Gastrocnemius medialis (tissue), 4 donors: ENCODE measurements around the gene ROPN1. TPM values are rescaled to one million over a fixed set of nuclear protein-coding genes. Genes with fewer than 3 reads are reported as not detected.
"Not testable (repeated sequence)": the region's sequence is repeated elsewhere in the genome, so short reads cannot be mapped to it uniquely, and the experiment has no call there.

Experiments used
- ATAC-seq, 2 donors: fragments of 150-250 bp; one replicate each; pipeline ENCODE4 v1.9.1; 2016
- DNase-seq, 2 donors: peaks; one replicate each; pipeline ENCODE4 v3.0.0-alpha.2; 2019
- H3K27ac ChIP-seq, 4 donors: fragments of 200-600 bp; sonication (generic); 1 replicate in 1 of 4; 2 replicates in 3 of 4; pipeline ENCODE4 v1.5.1; 2016 to 2018; ENCODE audit warnings: mild to moderate bottlenecking in 2 of 4, moderate library complexity in 1 of 4
- H3K27me3 ChIP-seq, 3 donors: fragments of 200-600 bp; sonication (generic) in 2 of 3; 1 replicate in 1 of 3; 2 replicates in 2 of 3; pipeline versions ENCODE4 v1.5.1 to v1.6.0; 2016 to 2019; ENCODE audit warnings: mild to moderate bottlenecking in 1 of 3, moderate library complexity in 1 of 3
- H3K36me3 ChIP-seq, 2 donors: fragments of 200-600 bp; sonication (generic) in 1 of 2; one replicate each; pipeline ENCODE4 v1.5.1; 2017 to 2018
- H3K4me1 ChIP-seq, 2 donors: fragments of 200-600 bp; sonication (generic) in 1 of 2; one replicate each; pipeline ENCODE4 v1.5.1; 2016 to 2017; ENCODE audit warnings: mild to moderate bottlenecking in 2 of 2
- H3K4me3 ChIP-seq, 4 donors: fragments of 200-600 bp; sonication (generic) in 3 of 4; 1 replicate in 1 of 4; 2 replicates in 3 of 4; pipeline ENCODE4 v1.5.1; 2016 to 2019; ENCODE audit warnings: mild to moderate bottlenecking in 2 of 4
- H3K9me3 ChIP-seq, 3 donors: fragments of 200-600 bp; sonication (generic) in 2 of 3; 1 replicate in 1 of 3; 2 replicates in 2 of 3; pipeline ENCODE4 v1.5.1; 2016 to 2019
- POLR2A ChIP-seq, 2 donors: fragments of 450-650 bp; IDR thresholded peaks; one replicate each; pipeline ENCODE4 v1.6.1; 2017; ENCODE audit warnings: antibody characterized with exemption in 2 of 2, mild to moderate bottlenecking in 2 of 2, moderate library complexity in 2 of 2
- in situ Hi-C, 4 donors: fragments of 200-750 bp; cut with MboI; loops; one replicate each; pipeline versions ENCODE4 v1.15.0 to v1.8.0; 2017; ENCODE audit warnings: low sequenced_read_pairs in 4 of 4
- intact Hi-C: fragments of 100-400 bp; cut with DNase I; formaldehyde crosslinking; loops from one replicate; pipeline ENCODE4 v1.15.1; 2023; ENCODE audit warnings: low total_unique reads
- total RNA-seq, 4 donors: library from RNA; depleted of rRNA; stranded (reverse); fragments of >200 nt; gene quantifications; one replicate each; pipeline versions ENCODE4 v1.1.0 to v1.2.3, GENCODE V29; 2016
- TF ChIP-seq, protein P1 (sequence below), 5 experiments: fragments of 450-650 bp in 3 of 5; fragments of 200-600 bp in 2 of 5; sonication (generic) in 2 of 5; IDR thresholded peaks in 4 of 5; conservative IDR thresholded peaks in 1 of 5; 1 replicate in 4 of 5; 2 replicates in 1 of 5; pipeline ENCODE4 v1.5.1; 2016 to 2019; ENCODE audit warnings: antibody characterized with exemption in 5 of 5, mild to moderate bottlenecking in 3 of 5, moderate library complexity in 3 of 5

The ROPN1 gene
- total RNA-seq, 4 donors from 2014 or later, result not detected

DNA sequence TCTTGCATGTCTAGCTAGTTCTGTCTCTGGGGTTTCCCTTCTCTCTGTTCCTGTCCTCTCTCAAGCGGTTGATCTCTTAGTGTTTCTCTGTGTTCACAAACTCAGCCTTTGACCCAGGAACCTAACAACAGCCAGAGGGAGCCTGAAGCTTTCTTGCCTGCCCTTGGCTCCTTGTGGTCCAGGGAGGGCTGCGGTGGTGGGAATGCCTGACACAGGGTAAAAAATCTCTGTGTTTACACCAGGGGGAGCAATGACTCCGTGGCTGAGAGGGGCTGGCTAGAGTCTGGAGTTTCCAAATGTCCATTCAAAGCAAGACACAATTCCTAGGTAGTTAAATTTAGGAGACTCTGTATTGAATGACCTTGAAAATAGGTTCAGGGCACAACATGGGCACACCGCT, 24.6 kb upstream of the ROPN1 start:
- not testable (repeated sequence) for H3K36me3 ChIP-seq, DNase-seq, H3K27ac ChIP-seq, H3K4me3 ChIP-seq, H3K27me3 ChIP-seq, H3K4me1 ChIP-seq, H3K9me3 ChIP-seq
- intact Hi-C loops, result loop anchor here (1.0 to 5.0 kb wide), 3 partner anchors 63 to 541 kb away; no protein-coding TSS in a partner anchor
- in situ Hi-C loops, result loop anchor here in 3 of 4 donors (5.0 to 25.0 kb wide), 6 partner anchors 66 to 451 kb away; no protein-coding TSS in a partner anchor
- peak; percentile 76 to 93 for ATAC-seq
- TF ChIP-seq, protein P1, sequence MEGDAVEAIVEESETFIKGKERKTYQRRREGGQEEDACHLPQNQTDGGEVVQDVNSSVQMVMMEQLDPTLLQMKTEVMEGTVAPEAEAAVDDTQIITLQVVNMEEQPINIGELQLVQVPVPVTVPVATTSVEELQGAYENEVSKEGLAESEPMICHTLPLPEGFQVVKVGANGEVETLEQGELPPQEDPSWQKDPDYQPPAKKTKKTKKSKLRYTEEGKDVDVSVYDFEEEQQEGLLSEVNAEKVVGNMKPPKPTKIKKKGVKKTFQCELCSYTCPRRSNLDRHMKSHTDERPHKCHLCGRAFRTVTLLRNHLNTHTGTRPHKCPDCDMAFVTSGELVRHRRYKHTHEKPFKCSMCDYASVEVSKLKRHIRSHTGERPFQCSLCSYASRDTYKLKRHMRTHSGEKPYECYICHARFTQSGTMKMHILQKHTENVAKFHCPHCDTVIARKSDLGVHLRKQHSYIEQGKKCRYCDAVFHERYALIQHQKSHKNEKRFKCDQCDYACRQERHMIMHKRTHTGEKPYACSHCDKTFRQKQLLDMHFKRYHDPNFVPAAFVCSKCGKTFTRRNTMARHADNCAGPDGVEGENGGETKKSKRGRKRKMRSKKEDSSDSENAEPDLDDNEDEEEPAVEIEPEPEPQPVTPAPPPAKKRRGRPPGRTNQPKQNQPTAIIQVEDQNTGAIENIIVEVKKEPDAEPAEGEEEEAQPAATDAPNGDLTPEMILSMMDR (IDR thresholded peaks at IDR 0.05 in 4 of 5, conservative IDR thresholded peaks at IDR 0.05 in 1 of 5), result peak; percentile 48 to 79 (median 69)

DNA sequence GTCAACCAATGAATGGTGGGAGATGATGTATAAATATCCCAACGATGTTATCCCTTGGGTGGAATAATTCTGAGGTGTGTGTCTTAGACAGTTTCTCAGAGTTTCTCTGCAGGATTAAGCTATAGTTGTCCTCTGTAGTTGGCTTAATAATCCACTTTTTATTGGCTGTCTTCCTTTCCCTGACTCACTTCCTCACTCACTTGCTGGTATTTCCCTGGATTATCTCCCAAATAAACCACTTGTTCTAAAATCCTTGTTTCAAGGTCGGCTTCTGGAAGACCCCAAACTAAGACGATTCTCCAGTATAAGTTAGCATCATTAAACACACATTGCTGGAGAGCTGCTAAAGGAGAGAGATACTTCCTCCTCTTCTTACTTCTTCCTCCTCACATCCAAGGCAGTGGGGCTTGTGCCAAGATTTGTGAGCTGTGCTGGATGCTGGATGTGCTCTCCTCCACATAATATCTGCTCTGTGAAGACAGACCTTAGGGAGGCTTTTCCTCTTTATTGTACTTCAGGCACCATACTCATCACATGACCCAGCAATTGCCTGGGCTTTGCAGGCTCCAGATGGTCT, 22.5 kb upstream of the ROPN1 start:
- Histone ChIP-seq H3K4me3 (no peak overlapping the region), H3K9me3 (no peaks in the 10 kb centered on the region), H3K27ac (no peak overlapping the region), H3K27me3 (no peaks in the 10 kb centered on the region), H3K4me1 (no peaks in the 10 kb centered on the region), H3K36me3 (no peaks in the 10 kb centered on the region)
- TF ChIP-seq, protein P1 (IDR thresholded peaks at IDR 0.05 in 4 of 5, conservative IDR thresholded peaks at IDR 0.05 in 1 of 5), result no peak
- TF ChIP-seq POLR2A (IDR thresholded peaks at IDR 0.05), result no peak
- intact Hi-C loops (loop anchor here (5.0 kb wide), 1 partner anchor 453 kb away; no protein-coding TSS in a partner anchor), in situ Hi-C loops (loop anchor here in 2 of 4 donors (10.0 to 25.0 kb wide), 3 partner anchors 270 to 450 kb away; no protein-coding TSS in a partner anchor)
- DNase-seq (no peak), ATAC-seq (no peak)

DNA sequence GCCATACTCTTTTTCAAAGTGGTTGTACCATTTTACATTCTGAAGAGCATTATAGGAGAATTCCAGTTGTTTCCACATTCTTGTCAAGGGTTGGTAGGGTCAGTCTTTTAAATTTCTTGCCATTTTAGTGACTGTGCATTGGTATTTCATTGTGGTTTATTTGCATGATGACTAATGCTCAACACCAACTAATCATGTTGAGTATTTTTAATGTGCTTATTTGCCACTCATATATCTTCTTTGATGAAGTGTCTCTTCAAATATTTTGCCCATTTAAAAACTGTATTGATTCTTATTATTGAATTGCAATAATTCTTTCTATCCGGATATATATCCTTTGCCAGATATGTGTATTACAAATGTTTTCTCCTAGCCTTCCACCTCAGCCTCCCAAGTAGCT, 16.4 kb upstream of the ROPN1 start:
- in situ Hi-C loops, result loop anchor here in 1 of 4 donors (25.0 kb wide), 1 partner anchor 454 kb away; no protein-coding TSS in a partner anchor
- H3K36me3 ChIP-seq, DNase-seq, H3K27me3 ChIP-seq, ATAC-seq, intact Hi-C loops, H3K4me3 ChIP-seq, H3K27ac ChIP-seq, H3K4me1 ChIP-seq, H3K9me3 ChIP-seq: not testable (repeated sequence)

DNA sequence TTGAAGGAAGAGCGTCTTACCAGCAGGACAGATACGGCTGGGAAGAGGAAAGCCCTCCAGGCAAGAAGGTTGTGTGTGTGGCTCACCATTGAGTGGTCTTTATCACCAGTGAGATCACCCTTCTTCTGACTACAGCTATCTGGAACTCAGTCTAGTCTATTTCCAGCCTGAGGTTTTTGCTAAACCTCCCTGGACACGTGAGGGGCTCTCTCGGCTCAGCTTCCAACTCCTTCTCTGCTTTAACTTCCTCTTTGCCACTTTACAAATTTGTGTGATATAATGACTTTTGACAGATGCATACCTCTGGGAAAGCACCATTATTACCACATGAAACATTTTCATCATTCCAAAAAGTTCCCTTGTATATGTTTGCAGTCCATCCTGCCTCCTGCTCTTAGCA, 15.3 kb upstream of the ROPN1 start:
- no peak for DNase-seq
- in situ Hi-C loops (loop anchor here in 1 of 4 donors (25.0 kb wide), 1 partner anchor 455 kb away; no protein-coding TSS in a partner anchor), intact Hi-C loops (no loop called here)
- H3K27me3 ChIP-seq, result no peaks in the 10 kb centered on the region
- no peaks in the 10 kb centered on the region for H3K4me1 ChIP-seq
- no peaks in the 10 kb centered on the region for H3K36me3 ChIP-seq
- H3K4me3 ChIP-seq, result no peak overlapping the region
- H3K27ac ChIP-seq, result no peak overlapping the region
- H3K9me3 ChIP-seq, result no peaks in the 10 kb centered on the region
- no peak for TF ChIP-seq POLR2A (IDR thresholded peaks at IDR 0.05)
- TF ChIP-seq, protein P1 (IDR thresholded peaks at IDR 0.05 in 4 of 5, conservative IDR thresholded peaks at IDR 0.05 in 1 of 5), result no peak
- ATAC-seq, result no peak

DNA sequence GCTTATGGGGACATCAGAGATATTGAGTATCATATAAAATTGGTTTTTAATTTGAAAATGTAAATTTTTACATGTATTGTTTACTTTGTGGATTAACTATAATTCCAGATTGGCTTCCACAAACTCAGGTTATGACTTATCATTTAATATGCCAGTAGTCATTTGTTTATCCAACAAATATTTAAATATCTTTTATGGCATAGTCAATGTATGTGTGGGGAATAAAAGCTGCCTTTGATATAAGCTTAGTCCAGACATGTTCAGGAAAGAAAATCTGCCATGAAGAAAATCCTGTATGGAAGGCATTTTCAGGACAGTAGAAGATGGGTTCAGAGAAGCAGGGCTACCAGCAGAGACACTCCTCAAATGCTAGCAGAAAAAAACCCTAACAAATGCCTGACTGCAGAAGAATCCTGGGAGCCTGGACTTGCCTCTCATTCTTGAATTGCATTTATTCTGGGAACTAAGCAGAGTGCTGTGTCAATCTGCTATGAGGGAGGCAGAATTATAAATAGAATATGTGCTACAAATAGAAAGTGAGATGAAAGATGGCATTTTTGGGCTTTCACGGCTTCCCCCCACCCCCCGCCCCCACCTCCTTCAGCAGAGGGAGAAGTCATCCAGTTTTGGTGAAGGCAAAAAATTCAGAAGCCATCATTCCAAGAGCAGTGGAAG, 10.6 kb upstream of the ROPN1 start:
- H3K27me3 ChIP-seq, ATAC-seq, DNase-seq, H3K36me3 ChIP-seq, H3K9me3 ChIP-seq, H3K27ac ChIP-seq, H3K4me1 ChIP-seq, H3K4me3 ChIP-seq, intact Hi-C loops: not testable (repeated sequence)
- in situ Hi-C loops, result loop anchor here in 1 of 4 donors (25.0 kb wide), 1 partner anchor 460 kb away; no protein-coding TSS in a partner anchor

DNA sequence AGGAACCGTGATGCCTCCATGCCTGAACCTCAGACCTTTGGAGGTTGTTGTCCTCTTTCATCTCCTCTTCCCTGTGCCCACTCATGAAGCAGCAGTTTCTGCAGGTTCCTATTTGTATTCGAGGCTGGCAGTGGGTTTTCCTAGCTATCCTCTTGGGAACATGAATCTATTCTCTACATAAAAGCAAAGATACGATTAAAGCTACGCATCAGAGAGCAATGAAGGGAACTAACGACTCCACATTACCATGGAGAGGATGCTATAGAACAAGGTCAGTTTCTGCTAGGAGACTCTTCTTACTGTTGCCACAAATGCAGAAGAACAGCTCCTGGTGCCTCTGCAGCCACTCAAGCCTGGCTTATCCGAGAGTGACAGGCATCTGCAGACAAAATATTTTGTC, 9.4 kb upstream of the ROPN1 start:
- H3K27me3 ChIP-seq, H3K36me3 ChIP-seq, H3K9me3 ChIP-seq, H3K4me1 ChIP-seq, H3K27ac ChIP-seq, DNase-seq, ATAC-seq, H3K4me3 ChIP-seq, intact Hi-C loops: not testable (repeated sequence)
- in situ Hi-C loops, result loop anchor here in 1 of 4 donors (25.0 kb wide), 1 partner anchor 461 kb away; no protein-coding TSS in a partner anchor
